ENCODE measurements around the gene CCDC197. TPM values are rescaled to one million over a fixed set of nuclear protein-coding genes. Genes with fewer than 3 reads are reported as not detected.

Gene CCDC197
- total RNA-seq, 2 experiments from 2014 or later, result not detected

- ChIA-PET POLR2A (interaction anchor here (0.5 to 3.4 kb wide), 5 partner anchors 22 to 180 kb away, joined by 3 to 12 read pairs (median 3); partner anchors contain the start of gene ASB2), CTCF (interaction anchor here (3.1 to 6.1 kb wide), 2 partner anchors 29 to 61 kb away, joined by 14 to 39 read pairs; no protein-coding TSS in a partner anchor)
- peaks cover 8% of the 10 kb centered on the region for H3K4me1 Mint-ChIP-seq (ENCODE audit: low read depth)
- Histone ChIP-seq H3K4me1 (ENCODE audit: insufficient read depth, low read length) (peaks cover 12% of the 10 kb centered on the region), H3K9me3 (ENCODE audit: control insufficient read depth in 1 of 2, insufficient read depth in 1 of 2, low read length in 2 of 2) (no peaks in the 10 kb centered on the region), H3K4me3 (ENCODE audit: low read length) (no peak overlapping the region), H3K27me3 (ENCODE audit: control insufficient read depth in 1 of 2, insufficient read depth in 2 of 2, low read length in 2 of 2) (peaks cover 0 to 7% of the 10 kb centered on the region in 2 experiments), H3K36me3 (ENCODE audit: insufficient read depth, low read length) (no peaks in the 10 kb centered on the region), H3K27ac (ENCODE audit: low read depth in 1 of 2, low read length in 2 of 2) (no peak overlapping the region)
- no peak for DNase-seq
- no peak overlapping the region for H3K4me3 Mint-ChIP-seq
- TF ChIP-seq, protein P1, sequence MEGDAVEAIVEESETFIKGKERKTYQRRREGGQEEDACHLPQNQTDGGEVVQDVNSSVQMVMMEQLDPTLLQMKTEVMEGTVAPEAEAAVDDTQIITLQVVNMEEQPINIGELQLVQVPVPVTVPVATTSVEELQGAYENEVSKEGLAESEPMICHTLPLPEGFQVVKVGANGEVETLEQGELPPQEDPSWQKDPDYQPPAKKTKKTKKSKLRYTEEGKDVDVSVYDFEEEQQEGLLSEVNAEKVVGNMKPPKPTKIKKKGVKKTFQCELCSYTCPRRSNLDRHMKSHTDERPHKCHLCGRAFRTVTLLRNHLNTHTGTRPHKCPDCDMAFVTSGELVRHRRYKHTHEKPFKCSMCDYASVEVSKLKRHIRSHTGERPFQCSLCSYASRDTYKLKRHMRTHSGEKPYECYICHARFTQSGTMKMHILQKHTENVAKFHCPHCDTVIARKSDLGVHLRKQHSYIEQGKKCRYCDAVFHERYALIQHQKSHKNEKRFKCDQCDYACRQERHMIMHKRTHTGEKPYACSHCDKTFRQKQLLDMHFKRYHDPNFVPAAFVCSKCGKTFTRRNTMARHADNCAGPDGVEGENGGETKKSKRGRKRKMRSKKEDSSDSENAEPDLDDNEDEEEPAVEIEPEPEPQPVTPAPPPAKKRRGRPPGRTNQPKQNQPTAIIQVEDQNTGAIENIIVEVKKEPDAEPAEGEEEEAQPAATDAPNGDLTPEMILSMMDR (IDR thresholded peaks at IDR 0.05), result no peak
- peaks cover 12% of the 10 kb centered on the region for H3K27me3 Mint-ChIP-seq
- no peak for ATAC-seq (ENCODE audit: poor library complexity)
- H3K27ac Mint-ChIP-seq, result no peak overlapping the region
- intact Hi-C loops (cut with DNase I, micrococcal nuclease), result loop anchor here in 1 of 2 experiments (2.0 to 10.0 kb wide), 2 partner anchors 29 to 345 kb away; no protein-coding TSS in a partner anchor
- no peaks in the 10 kb centered on the region for H3K9me3 Mint-ChIP-seq
- H3K36me3 Mint-ChIP-seq (ENCODE audit: low read depth), result no peaks in the 10 kb centered on the region
These were observed 3.2 kb downstream of the CCDC197 start for GRCh38 chr14:94000267-94000666.

DNA sequence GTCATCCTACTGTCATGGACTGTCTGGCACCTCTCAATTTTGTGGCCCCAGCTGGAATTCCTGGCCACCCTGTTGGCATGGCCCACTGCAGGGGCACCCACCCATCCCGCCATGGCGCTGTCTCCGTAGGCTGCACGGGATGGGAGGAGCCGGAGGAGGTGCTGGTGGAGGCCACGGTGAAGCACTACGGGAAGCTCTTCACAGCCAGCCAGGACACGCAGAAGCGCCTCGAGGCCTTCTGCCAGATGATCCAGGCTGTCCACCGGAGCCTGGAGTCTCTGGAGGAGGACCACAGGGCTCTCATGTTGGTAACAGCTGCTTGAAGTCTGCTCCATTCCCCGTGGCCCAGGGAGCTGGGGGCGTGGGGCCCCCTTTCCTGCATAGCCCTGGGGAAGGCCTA lies 3.9 kb downstream of the CCDC197 start:
- ChIA-PET POLR2A (interaction anchor here (1.2 to 3.4 kb wide), 3 partner anchors 23 to 61 kb away, joined by 5 to 16 read pairs (median 12); no protein-coding TSS in a partner anchor), CTCF (interaction anchor here (0.9 to 6.1 kb wide), 3 partner anchors 30 to 65 kb away, joined by 3 to 39 read pairs (median 14); no protein-coding TSS in a partner anchor)
- no peak for ATAC-seq (ENCODE audit: poor library complexity)
- Mint-ChIP-seq H3K27me3 (peaks cover 13% of the 10 kb centered on the region), H3K4me1 (ENCODE audit: low read depth) (peaks cover 8% of the 10 kb centered on the region), H3K36me3 (ENCODE audit: low read depth) (no peaks in the 10 kb centered on the region), H3K27ac (no peak overlapping the region), H3K4me3 (no peak overlapping the region), H3K9me3 (no peaks in the 10 kb centered on the region)
- H3K27ac ChIP-seq (ENCODE audit: low read depth in 1 of 2, low read length in 2 of 2), result no peak overlapping the region
- TF ChIP-seq, protein P1 (IDR thresholded peaks at IDR 0.05), result no peak
- no peaks in the 10 kb centered on the region for H3K36me3 ChIP-seq (ENCODE audit: insufficient read depth, low read length)
- DNase-seq, result no peak
- peaks cover 12% of the 10 kb centered on the region for H3K4me1 ChIP-seq (ENCODE audit: insufficient read depth, low read length)
- intact Hi-C loops (cut with DNase I, micrococcal nuclease), result loop anchor here (1.0 to 10.0 kb wide), 3 partner anchors 30 to 346 kb away; no protein-coding TSS in a partner anchor
- no peaks in the 10 kb centered on the region for H3K9me3 ChIP-seq (ENCODE audit: control insufficient read depth in 1 of 2, insufficient read depth in 1 of 2, low read length in 2 of 2)
- H3K27me3 ChIP-seq (ENCODE audit: control insufficient read depth in 1 of 2, insufficient read depth in 2 of 2, low read length in 2 of 2), result peaks cover 0 to 7% of the 10 kb centered on the region in 2 experiments
- H3K4me3 ChIP-seq (ENCODE audit: low read length), result no peak overlapping the region

DNA sequence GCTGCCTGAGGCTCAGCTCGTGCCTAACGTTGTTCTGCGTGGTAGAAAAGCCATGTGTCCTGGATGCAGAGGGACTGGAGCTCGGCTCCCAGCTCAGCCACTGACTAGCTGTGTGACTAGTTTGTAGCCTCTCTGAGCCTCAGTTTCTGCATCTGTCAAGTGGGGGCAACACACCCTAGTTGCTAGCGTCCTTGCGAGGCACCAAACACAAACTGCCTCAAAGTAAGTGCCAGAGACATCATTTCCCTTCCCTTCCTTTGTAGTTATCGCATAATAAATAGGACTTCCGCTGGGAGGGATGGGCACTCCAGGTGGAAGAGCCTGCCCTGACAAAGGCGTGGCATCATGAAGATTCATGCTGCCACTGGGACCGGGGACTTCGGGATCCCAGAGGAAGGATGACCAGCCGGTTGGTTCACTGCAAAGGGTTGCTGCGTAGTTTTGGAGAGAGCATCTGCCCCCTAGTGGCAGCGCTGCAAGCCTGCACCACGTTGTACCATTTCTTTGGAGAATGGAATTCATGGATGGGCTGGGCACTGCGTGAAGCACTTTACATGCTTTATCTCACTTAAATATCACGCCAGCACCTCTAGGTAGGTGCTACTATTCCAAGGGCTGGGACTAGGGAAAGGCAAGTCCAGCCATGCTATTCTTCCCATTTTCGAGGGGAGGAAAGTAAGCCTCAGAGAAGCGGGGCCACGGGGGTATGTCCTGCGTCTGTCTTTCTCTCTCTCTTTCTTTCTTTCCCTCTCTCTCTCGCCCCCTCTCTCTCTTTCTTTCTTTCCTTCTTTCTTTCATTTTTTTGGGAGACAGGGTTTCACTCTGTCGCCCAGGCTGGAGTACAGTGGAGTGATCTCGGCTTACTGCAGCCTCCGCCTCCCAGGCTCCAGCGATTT lies 4.6 kb downstream of the CCDC197 start:
- POLR2A ChIA-PET, result interaction anchor here (1.2 to 3.4 kb wide), 3 partner anchors 23 to 62 kb away, joined by 5 to 16 read pairs (median 12); no protein-coding TSS in a partner anchor
- TF ChIP-seq, protein P1 (IDR thresholded peaks at IDR 0.05), result peak; percentile 97
- Mint-ChIP-seq H3K27me3 (peaks cover 13% of the 10 kb centered on the region), H3K4me3 (no peak overlapping the region), H3K9me3 (no peaks in the 10 kb centered on the region), H3K4me1 (ENCODE audit: low read depth) (peaks cover 8% of the 10 kb centered on the region), H3K27ac (no peak overlapping the region), H3K36me3 (ENCODE audit: low read depth) (no peaks in the 10 kb centered on the region)
- DNase-seq (peak; percentile 29 to 82 (median 48)), ATAC-seq (ENCODE audit: poor library complexity) (peak; percentile 86)
- Histone ChIP-seq H3K4me1 (ENCODE audit: insufficient read depth, low read length) (peaks cover 12% of the 10 kb centered on the region), H3K36me3 (ENCODE audit: insufficient read depth, low read length) (no peaks in the 10 kb centered on the region), H3K27me3 (ENCODE audit: control insufficient read depth in 1 of 2, insufficient read depth in 2 of 2, low read length in 2 of 2) (peaks cover 0 to 6% of the 10 kb centered on the region in 2 experiments), H3K27ac (ENCODE audit: low read depth in 1 of 2, low read length in 2 of 2) (no peak overlapping the region), H3K4me3 (ENCODE audit: low read length) (no peak overlapping the region), H3K9me3 (ENCODE audit: control insufficient read depth in 1 of 2, insufficient read depth in 1 of 2, low read length in 2 of 2) (no peaks in the 10 kb centered on the region)
- CTCF ChIA-PET, result interaction anchor here (0.6 to 6.1 kb wide), 4 partner anchors 14 to 66 kb away, joined by 3 to 39 read pairs (median 8); no protein-coding TSS in a partner anchor
- intact Hi-C loops (cut with DNase I, micrococcal nuclease), result loop anchor here (1.0 to 10.0 kb wide), 3 partner anchors 31 to 347 kb away; no protein-coding TSS in a partner anchor

All from CD4-positive, alpha-beta T cell (primary cell).